ENCODE measurements around the gene PRG2. TPM values are rescaled to one million over a fixed set of nuclear protein-coding genes. Genes with fewer than 3 reads are reported as not detected.

The PRG2 gene
- total and polyA plus RNA-seq, 9 of the 15 experiments (the other 6 are each of a cell fraction or from before 2014, with no cell fraction given), result 1.8 to 78.0 (median 26.6) TPM

- no peak for TF ChIP-seq RERE (CRISPR knock-in tag; IDR thresholded peaks at IDR 0.05; ENCODE audit: borderline replicate concordance)
- no peak for TF ChIP-seq ID3 (CRISPR knock-in tag; IDR thresholded peaks at IDR 0.05)
- no peak for TF ChIP-seq ID3 (tag; IDR thresholded peaks at IDR 0.05)
- no peak for TF ChIP-seq KLF13 (tag; IDR thresholded peaks at IDR 0.05; ENCODE audit: borderline replicate concordance, low read depth)
- no peak for TF ChIP-seq CHD1 (IDR thresholded peaks at IDR 0.05; ENCODE audit: low read length)
- no peak for TF ChIP-seq SRF (CRISPR knock-in tag; IDR thresholded peaks at IDR 0.05)
- no peak for TF ChIP-seq NFRKB (IDR thresholded peaks at IDR 0.05; ENCODE audit: low read depth)
- TF ChIP-seq SMAD2 (IDR thresholded peaks at IDR 0.05; ENCODE audit: low read depth, low read length), result no peak
- TF ChIP-seq STAT6 (CRISPR knock-in tag; IDR thresholded peaks at IDR 0.05), result no peak
- no peak for TF ChIP-seq ZNF518B (CRISPR knock-in tag; IDR thresholded peaks at IDR 0.05)
- no peak for TF ChIP-seq E2F1 (CRISPR knock-in tag; IDR thresholded peaks at IDR 0.05)
- no peak for TF ChIP-seq LARP7 (IDR thresholded peaks at IDR 0.05)
- no peak for TF ChIP-seq PHF8 (IDR thresholded peaks at IDR 0.05; ENCODE audit: borderline replicate concordance, low read length)
Observed at GRCh38 chr11:57402188-57403002, 11.9 kb upstream of the PRG2 start (continued).

All from K562 (cell line).